ENCODE results near the gene PANK2. TPM values are rescaled to one million over a fixed set of nuclear protein-coding genes. Genes with fewer than 3 reads are reported as not detected.
"Not testable (repeated sequence)": the region's sequence is repeated elsewhere in the genome, so short reads cannot be mapped to it uniquely, and the experiment has no call there.

Gene PANK2
- total RNA-seq, 1 donor, result 64.8 TPM

DNA sequence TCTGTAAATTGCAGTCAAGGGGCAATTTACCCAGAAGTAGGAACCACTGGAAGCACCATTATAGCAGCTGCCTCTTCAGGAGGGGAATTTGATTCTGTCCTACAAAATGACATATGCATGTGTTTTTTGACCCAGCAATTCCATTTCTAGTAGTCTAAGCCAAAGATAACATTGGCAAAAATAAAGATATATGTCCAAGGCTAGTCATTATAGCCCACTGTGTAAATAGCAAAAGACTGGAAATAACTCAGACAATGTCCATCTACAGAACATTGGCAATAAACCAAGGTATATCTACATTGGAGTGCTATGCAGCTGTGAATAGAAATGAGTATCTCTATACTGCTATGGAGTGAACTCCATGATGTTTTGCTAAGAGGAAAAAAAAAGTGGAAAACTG lies 12.5 kb upstream of the PANK2 start:
- no peak for DNase-seq (ENCODE audit: low read depth)
- TF ChIP-seq, protein P1, sequence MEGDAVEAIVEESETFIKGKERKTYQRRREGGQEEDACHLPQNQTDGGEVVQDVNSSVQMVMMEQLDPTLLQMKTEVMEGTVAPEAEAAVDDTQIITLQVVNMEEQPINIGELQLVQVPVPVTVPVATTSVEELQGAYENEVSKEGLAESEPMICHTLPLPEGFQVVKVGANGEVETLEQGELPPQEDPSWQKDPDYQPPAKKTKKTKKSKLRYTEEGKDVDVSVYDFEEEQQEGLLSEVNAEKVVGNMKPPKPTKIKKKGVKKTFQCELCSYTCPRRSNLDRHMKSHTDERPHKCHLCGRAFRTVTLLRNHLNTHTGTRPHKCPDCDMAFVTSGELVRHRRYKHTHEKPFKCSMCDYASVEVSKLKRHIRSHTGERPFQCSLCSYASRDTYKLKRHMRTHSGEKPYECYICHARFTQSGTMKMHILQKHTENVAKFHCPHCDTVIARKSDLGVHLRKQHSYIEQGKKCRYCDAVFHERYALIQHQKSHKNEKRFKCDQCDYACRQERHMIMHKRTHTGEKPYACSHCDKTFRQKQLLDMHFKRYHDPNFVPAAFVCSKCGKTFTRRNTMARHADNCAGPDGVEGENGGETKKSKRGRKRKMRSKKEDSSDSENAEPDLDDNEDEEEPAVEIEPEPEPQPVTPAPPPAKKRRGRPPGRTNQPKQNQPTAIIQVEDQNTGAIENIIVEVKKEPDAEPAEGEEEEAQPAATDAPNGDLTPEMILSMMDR (IDR thresholded peaks at IDR 0.05; ENCODE audit: insufficient read depth, low read depth, low read length), result no peak
- H3K4me3 ChIP-seq (ENCODE audit: low read depth, low read length), result no peak overlapping the region

DNA sequence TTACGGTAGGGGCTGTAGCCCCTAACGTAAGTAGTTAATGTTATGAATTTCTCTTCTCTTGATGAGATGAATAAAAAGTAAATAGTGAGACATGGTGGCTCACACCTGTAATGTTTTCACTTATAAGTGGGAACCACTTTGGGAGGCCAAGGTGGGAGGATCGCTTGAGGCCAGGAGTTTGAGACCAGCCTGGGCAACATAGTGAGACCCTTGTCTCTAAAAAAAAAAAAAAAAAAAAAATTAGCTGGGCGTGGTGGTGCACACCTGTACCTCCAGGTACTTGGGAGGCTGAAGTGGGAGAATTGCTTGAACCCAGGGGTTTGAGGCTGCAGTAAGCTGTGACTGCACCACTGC lies 10.3 kb upstream of the PANK2 start:
- not testable (repeated sequence) for H3K4me3 ChIP-seq (ENCODE audit: low read depth, low read length); DNase-seq (ENCODE audit: low read depth)

- TF ChIP-seq, protein P1 (IDR thresholded peaks at IDR 0.05; ENCODE audit: insufficient read depth, low read depth, low read length), result no peak
- no peak for DNase-seq (ENCODE audit: low read depth)
- no peak overlapping the region for H3K4me3 ChIP-seq (ENCODE audit: low read depth, low read length)
Measured at GRCh38 chr20:3885715-3886114, 3.5 kb upstream of the PANK2 start.

- DNase-seq (ENCODE audit: low read depth), result peak; percentile 55
- H3K4me3 ChIP-seq (ENCODE audit: low read depth, low read length), result peak overlapping the region; percentile 97
- TF ChIP-seq, protein P1 (IDR thresholded peaks at IDR 0.05; ENCODE audit: insufficient read depth, low read depth, low read length), result no peak
Measured at GRCh38 chr20:3887876-3888620, 1.1 kb upstream of the PANK2 start.

DNA sequence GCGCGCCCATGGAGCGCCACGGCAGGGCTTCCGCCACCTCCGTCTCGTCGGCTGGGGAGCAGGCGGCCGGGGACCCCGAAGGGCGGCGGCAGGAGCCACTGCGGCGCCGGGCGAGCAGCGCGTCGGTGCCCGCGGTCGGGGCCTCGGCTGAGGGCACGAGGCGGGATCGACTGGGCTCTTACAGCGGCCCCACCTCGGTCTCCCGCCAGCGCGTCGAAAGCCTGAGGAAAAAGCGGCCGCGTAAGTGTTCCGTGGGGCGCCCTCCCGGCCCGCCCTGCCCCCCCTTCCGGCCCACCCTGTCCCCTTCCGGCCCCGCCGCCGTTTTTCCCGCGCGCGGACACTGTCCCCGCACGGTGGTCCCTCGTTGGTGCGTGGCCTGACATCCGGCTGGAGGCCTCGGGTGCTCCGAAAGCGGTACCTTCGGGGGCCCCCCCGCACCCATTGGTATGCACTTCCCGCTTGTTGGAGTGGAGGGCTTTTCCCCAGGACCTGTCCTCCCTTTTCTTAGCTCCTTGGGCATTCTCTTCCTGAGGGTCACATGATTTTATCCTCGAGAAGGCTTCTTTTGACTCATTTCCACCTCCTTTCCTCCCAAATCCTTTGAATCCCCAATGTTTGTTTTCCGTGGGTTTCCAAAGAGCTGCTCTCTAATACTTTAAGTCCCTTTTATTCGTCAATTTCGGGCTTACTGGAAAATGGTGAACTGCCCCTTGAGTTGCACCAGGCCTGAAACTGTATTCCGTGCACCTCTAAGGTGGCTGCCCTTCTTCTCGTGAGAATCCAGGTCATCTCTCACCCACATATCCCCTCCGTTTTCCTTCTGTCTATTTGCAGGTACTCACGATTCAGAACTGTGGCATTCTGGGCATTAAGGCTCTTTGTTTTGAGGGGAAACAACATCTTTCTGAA lies 556 bp downstream of the PANK2 start:
- peak overlapping the region; percentile 97 for H3K4me3 ChIP-seq (ENCODE audit: low read depth, low read length)
- DNase-seq (ENCODE audit: low read depth), result peak; percentile 29
- TF ChIP-seq, protein P1 (IDR thresholded peaks at IDR 0.05; ENCODE audit: insufficient read depth, low read depth, low read length), result no peak

DNA sequence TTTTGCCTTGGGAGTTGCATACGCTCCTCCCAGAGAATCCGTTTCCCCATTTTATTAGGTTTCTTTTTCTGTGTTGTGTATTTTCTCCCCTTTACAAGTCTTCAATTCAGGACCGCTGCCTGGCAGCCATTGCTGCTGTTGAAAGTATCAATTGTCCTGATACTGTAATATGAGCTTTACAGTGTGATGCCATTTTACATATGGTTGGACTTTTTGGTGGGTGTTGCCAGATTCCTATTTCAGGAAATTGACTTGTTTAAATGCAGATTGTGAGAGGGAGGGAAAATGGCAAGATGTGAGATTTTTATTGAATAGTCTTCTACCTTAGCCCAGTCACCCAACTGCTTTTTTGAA lies 1.2 kb downstream of the PANK2 start:
- peak overlapping the region; percentile 97 for H3K4me3 ChIP-seq (ENCODE audit: low read depth, low read length)
- TF ChIP-seq, protein P1 (IDR thresholded peaks at IDR 0.05; ENCODE audit: insufficient read depth, low read depth, low read length), result no peak
- peak; percentile 52 for DNase-seq (ENCODE audit: low read depth)
